ENCODE data around the gene SMCO4. TPM values are rescaled to one million over a fixed set of nuclear protein-coding genes. Genes with fewer than 3 reads are reported as not detected.

The SMCO4 gene
- total RNA-seq, 6 experiments from 2014 or later, result 43.5 to 106 (median 51.8) TPM

DNA sequence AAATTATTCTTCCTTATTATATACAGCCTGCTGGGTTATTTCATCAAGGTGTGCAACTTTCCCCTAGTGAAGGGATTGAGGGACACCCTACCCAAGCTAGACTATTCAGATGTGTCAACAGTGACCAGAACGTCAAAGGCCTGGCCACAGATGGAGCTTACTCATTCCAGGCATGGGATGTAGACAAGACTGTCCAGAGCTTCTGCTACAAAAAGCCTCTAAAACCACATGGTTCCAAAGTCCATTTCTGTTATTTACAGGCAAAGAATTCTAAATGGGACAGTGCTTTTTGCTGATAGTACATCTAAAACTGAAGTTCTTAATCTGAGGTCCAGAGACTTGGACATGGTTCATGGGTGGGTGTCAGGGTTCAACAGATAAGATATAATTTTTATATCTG lies 9.7 kb upstream of the SMCO4 start:
- no peak for DNase-seq
- intact Hi-C loops (cut with DNase I), result no loop called here
- ATAC-seq, result peak; percentile 58 to 98 (median 76)
- no peaks in the 10 kb centered on the region for H3K27me3 ChIP-seq
- H3K4me1 ChIP-seq, result peaks cover 0 to 7% (median 3%) of the 10 kb centered on the region in 4 donors
- H3K27ac ChIP-seq, result no peak overlapping the region
- H3K36me3 ChIP-seq, result no peaks in the 10 kb centered on the region
- H3K4me3 ChIP-seq, result no peak overlapping the region
- TF ChIP-seq, protein P1, sequence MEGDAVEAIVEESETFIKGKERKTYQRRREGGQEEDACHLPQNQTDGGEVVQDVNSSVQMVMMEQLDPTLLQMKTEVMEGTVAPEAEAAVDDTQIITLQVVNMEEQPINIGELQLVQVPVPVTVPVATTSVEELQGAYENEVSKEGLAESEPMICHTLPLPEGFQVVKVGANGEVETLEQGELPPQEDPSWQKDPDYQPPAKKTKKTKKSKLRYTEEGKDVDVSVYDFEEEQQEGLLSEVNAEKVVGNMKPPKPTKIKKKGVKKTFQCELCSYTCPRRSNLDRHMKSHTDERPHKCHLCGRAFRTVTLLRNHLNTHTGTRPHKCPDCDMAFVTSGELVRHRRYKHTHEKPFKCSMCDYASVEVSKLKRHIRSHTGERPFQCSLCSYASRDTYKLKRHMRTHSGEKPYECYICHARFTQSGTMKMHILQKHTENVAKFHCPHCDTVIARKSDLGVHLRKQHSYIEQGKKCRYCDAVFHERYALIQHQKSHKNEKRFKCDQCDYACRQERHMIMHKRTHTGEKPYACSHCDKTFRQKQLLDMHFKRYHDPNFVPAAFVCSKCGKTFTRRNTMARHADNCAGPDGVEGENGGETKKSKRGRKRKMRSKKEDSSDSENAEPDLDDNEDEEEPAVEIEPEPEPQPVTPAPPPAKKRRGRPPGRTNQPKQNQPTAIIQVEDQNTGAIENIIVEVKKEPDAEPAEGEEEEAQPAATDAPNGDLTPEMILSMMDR (IDR thresholded peaks at IDR 0.05), result no peak
- TF ChIP-seq POLR2A (IDR thresholded peaks at IDR 0.05), result no peak
- H3K9me3 ChIP-seq, result no peaks in the 10 kb centered on the region
- WGBS (ENCODE audit: insufficient coverage, low coverage, low lambda C conversion rate, missing lambda C conversion rate), result 25% methylated on average over 1 of the region's 1 CpG

DNA sequence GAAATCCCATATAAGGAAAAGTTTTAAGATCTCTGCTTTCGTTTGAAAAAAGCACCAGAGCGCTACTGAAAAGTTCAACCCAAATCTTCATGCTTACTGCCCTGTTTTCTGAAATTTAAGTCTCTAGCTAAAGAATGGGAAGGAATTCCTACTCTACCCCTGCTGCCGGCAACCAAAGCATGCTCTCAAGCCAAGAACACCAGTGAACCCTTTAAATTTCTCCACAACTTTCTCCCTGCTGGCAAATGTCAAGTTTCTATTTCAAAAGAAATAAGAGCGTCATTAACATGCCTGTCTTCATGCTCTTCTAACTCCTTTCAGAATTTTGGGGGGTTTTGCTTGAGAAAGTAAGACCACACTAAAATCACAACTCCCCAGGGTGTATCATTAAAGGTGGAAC lies 6.8 kb upstream of the SMCO4 start:
- H3K9me3 ChIP-seq, result no peaks in the 10 kb centered on the region
- DNase-seq (no peak), ATAC-seq (no peak)
- intact Hi-C loops (cut with DNase I), result no loop called here
- H3K27ac ChIP-seq, result no peak overlapping the region
- no peaks in the 10 kb centered on the region for H3K36me3 ChIP-seq
- peaks cover 0 to 7% (median 3%) of the 10 kb centered on the region in 4 donors for H3K4me1 ChIP-seq
- no peak for TF ChIP-seq POLR2A (IDR thresholded peaks at IDR 0.05)
- TF ChIP-seq, protein P1 (IDR thresholded peaks at IDR 0.05), result no peak
- 89% methylated on average over 4 of the region's 4 CpGs for WGBS (ENCODE audit: insufficient coverage, low coverage, low lambda C conversion rate, missing lambda C conversion rate)
- H3K4me3 ChIP-seq, result no peak overlapping the region
- H3K27me3 ChIP-seq, result no peaks in the 10 kb centered on the region

DNA sequence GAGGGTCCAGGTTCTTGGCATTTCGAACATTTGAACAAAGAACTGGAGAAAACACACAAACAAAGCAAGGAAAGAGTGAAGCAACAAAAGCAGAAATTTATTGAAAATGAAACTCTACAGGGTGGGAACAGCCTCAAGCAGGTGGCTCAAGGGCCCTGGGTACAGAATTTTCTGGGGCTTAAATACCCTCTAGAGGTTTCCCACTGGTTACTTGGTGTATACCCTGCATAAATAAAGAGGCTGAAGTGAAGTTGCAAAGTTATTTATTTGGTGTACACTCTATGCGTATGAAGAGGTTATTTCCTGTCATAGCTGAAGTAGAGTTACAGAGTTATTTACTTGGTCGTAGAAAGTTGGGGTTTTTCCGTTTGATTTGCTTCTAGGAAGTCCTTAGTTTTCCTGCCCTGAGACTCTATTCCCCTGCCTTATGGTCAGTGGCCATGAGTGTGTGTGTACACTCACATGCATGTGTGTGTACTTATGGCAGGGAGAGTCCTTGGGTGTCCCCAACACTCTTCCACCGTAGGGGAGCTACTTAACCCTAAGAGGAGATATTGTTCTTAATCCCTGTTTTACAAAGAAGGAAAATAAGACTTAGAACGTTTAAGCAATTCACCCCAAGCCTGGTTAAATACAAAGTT lies 5.6 kb upstream of the SMCO4 start:
- H3K27me3 ChIP-seq, result no peaks in the 10 kb centered on the region
- no peak for ATAC-seq
- intact Hi-C loops (cut with DNase I), result no loop called here
- H3K9me3 ChIP-seq, result no peaks in the 10 kb centered on the region
- WGBS (ENCODE audit: insufficient coverage, low coverage, low lambda C conversion rate, missing lambda C conversion rate), result 74% methylated on average over 6 of the region's 6 CpGs
- peaks cover 0 to 7% (median 3%) of the 10 kb centered on the region in 4 donors for H3K4me1 ChIP-seq
- H3K4me3 ChIP-seq, result no peak overlapping the region
- H3K36me3 ChIP-seq, result no peaks in the 10 kb centered on the region
- no peak for TF ChIP-seq POLR2A (IDR thresholded peaks at IDR 0.05)
- TF ChIP-seq, protein P1 (IDR thresholded peaks at IDR 0.05), result no peak
- DNase-seq, result no peak
- no peak overlapping the region for H3K27ac ChIP-seq

DNA sequence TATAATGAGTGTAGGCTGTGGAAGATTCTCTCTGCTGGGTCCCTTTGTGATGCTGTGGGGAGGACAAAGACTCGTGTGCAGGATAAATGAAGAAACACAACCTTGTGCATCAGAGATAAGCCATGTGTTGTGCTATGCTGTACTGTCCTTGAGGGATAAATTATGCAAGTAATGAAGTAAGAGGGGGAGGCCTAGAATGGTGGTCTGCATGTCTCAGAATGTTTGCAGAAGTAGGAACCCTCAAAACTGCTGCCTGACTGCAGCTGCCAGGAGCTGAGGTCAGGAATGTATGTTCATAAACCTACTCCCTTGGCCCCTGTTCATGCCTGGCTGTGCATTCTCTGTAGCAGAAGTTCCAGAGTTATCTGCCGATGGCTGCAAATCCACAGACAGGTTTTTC lies 4.6 kb upstream of the SMCO4 start:
- no peaks in the 10 kb centered on the region for H3K27me3 ChIP-seq
- ATAC-seq (no peak), DNase-seq (no peak)
- H3K9me3 ChIP-seq, result no peaks in the 10 kb centered on the region
- intact Hi-C loops (cut with DNase I), result no loop called here
- 44% methylated on average over 2 of the region's 2 CpGs for WGBS (ENCODE audit: insufficient coverage, low coverage, low lambda C conversion rate, missing lambda C conversion rate)
- TF ChIP-seq POLR2A (IDR thresholded peaks at IDR 0.05), result no peak
- no peak overlapping the region for H3K27ac ChIP-seq
- H3K4me3 ChIP-seq, result no peak overlapping the region
- H3K36me3 ChIP-seq, result no peaks in the 10 kb centered on the region
- peaks cover 0 to 6% (median under 1%) of the 10 kb centered on the region in 4 donors for H3K4me1 ChIP-seq

DNA sequence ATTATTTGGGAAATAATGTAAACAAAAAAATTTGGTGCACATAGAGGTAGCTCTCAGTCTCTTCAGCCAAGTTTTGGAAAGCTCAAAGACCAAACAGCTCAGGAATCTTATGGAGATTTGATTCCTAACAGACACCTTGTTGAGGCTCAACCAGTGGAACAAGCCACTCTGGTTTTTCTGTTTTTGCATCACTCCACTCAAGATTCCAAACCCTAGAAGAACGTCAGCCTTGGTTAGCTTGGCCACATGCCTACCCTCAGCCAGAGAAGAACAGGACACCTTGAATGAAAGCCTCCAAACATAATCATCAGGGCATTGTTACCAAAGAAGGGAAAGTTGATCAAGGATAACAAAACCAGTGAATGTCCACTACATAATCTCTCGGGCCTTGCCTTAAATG lies 3.8 kb upstream of the SMCO4 start:
- H3K36me3 ChIP-seq, result no peaks in the 10 kb centered on the region
- intact Hi-C loops (cut with DNase I), result no loop called here
- H3K27me3 ChIP-seq, result no peaks in the 10 kb centered on the region
- no peak for TF ChIP-seq POLR2A (IDR thresholded peaks at IDR 0.05)
- TF ChIP-seq, protein P1 (IDR thresholded peaks at IDR 0.05), result no peak
- H3K27ac ChIP-seq, result no peak overlapping the region
- ATAC-seq, result no peak
- no peaks in the 10 kb centered on the region for H3K9me3 ChIP-seq
- peaks cover 0 to 4% (median 0%) of the 10 kb centered on the region in 4 donors for H3K4me1 ChIP-seq
- no peak overlapping the region for H3K4me3 ChIP-seq
- no peak for DNase-seq
- 60% methylated on average over 2 of the region's 2 CpGs for WGBS (ENCODE audit: insufficient coverage, low coverage, low lambda C conversion rate, missing lambda C conversion rate)
